Activated CD8-positive, alpha-beta memory T cell treated with anti-CD3 and anti-CD28 coated beads for 48 hours (primary cell): Measurements from ENCODE around the gene VAT1.
"Not testable (repeated sequence)": the region's sequence is repeated elsewhere in the genome, so short reads cannot be mapped to it uniquely, and the experiment has no call there.

Experiments
- DNase-seq, 3 experiments: peaks; one replicate each; pipeline ENCODE4 v3.0.0-alpha.2; 2020; ENCODE audit warnings: low read depth in 2 of 3, low spot score in 2 of 3

Gene VAT1

DNA sequence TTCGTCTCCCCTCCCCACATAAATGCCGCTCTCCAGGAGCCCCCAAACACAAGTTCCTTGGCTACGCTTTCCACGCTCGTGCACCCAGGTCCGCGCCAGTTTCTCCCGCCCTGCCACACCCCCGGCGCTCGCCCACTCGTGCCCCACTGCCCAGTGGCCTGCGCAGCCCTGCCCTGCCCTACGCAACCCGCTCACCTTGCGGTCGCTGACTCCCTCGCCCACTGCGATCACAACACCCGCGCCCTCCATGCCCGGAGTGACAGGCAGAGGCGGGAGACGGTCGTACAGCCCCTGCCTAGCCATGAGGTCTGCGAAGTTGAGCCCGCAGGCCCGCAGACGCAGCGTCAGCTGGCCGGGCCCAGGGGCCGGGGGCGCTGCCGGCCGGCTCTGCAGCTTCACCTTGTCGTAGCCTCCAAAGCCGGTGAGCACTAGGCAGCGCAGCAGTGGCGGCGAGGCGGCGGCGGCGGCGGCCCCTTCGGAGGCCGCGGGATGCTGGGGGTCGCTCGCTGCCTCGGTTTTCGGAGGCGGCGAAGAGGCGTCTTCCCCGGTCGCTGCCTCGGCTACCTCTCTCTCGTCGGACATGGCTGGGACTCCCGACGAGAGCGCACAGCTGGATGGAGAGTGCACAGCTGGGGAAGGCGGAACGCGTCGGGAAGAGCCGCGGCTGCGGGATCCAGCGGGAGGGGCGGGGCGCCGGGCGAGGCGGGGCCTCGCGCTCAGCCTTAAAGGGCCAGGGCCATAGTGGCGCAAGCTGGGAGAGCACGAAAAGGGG lies at the start of gene VAT1:
Gene VAT1 (minus strand): TSS at position 645 of the 772 bp plus-strand sequence. CDS start 63 bp downstream, at position 582.
- peak in 1 of 3 experiments; percentile 47 for DNase-seq

DNA sequence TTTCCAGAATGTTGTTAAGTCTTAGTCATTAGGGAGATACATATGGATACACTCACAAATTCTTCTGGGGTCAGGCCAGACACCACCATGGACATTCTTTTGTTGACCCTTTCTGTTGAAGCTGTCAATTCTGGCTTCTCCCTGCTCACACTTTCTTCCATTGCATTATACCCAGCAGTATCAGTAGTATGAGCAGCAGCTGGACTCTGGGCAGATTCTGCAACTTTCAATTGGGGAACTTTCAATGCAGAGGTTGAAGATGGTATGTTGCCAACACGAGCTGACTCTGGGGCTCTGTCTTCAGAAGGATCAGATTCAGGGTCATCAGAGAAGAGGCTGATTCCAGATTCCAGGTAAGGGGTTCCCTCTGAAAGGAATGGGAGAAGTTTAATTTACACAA lies 48.7 kb upstream of the VAT1 start:
- no peak for DNase-seq

DNA sequence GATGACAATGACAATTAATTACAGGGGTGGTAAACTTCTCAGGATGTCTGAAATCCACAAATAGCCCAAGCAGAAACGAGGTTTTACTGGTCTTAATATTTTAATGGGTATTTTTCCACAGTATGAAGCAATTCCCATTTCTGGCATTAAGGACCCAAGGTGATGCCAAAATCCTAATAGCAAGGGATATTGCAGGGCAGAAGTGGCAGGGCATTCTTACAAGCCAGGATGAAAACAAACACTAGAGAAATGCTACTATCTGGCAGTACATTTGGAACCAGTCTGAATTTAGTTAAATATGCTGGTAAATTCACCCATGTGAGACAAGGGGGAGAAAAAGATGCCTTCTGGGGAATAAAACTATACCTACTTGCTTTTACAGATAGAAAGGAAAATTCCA lies 48.1 kb upstream of the VAT1 start:
- DNase-seq, result no peak

DNA sequence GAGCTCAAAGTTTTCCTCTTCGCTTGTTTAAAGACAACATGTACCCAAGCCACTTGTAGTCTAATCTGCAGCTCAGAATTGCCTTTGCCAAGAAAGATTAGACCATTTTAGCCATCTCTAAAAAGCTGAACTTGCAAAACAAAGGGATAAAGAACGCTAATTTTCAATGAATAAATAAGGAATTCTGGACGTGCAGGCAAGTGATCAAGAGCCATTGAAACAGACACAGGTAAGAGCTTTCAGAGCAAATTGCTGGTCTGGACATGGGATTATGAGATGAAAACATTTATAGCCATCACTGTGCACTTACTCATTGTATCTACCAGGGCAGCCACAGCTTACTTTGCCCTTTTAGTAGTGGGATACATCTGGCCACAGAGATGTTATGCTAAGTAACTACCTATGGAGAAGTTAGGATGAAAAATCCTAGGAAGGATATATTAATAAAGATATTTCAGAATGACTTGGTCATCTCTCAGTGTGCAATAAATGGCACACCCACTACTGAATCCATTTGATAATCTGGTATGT lies 47.2 kb upstream of the VAT1 start:
- no peak for DNase-seq

DNA sequence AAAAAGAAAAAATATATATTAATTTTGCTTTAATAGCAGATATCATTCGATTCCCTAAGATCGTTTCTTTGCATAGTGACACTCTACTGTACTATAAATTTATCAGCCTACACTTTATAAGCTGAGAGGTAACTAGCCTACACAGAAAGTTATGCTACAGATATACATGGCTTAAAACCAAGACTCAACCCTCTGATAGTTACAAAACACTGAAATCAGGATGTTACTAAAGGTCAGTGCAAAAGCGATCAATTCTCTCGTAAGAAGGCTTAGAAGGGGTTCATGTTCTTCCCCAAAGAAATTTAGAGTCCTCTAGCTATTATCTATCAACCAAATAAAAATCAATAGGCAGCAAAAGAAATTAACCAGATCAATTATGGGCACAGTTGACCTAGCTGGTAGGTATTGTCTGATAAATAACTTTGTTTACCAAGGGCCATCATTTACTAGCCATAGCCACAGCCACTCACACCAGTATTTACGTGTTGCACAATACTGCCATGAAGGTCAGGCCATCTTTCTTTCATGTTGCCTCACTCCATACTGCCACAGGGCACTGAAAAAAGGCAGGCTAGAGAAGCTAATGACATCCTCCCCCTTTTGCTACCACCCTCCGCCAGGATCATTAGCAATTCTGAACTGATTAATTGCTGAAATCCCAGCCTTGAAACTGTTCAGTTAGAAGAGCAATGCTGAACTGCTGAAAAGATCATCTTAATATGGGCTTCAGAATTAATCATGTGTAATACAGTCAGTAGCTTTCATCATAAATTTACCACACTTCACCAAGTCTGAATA lies 46.6 kb upstream of the VAT1 start:
- DNase-seq, result no peak

DNA sequence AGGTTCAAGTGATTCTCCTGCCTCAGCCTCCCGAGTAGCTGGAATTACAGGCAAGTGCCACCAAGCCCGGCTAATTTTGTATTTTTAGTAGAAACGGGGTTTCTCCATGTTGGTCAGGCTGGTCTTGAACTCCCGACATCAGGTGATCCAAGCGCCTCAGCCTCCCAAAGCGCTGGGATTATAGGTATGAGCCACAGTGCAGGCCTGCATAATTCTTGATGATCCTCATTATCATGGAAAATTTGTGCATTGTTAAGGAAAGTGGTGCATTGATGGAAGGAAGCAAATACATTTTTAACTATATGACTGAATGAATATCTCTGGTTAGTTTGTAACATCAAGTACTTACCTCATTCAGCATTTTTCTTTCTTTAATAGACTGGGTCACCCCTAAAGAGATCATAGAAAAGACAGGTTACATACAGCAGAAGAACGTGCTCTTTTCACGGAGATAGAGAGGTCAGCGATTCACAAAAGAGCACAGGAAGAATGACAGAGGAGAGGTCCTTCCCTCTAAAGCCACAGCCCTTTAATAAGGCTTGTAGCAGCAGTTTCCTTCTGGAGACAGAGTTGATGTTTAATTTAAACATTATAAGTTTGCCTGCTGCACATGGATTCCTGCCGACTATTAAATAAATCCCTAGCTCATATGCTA lies 40.9 kb upstream of the VAT1 start:
- DNase-seq, result no peak

DNA sequence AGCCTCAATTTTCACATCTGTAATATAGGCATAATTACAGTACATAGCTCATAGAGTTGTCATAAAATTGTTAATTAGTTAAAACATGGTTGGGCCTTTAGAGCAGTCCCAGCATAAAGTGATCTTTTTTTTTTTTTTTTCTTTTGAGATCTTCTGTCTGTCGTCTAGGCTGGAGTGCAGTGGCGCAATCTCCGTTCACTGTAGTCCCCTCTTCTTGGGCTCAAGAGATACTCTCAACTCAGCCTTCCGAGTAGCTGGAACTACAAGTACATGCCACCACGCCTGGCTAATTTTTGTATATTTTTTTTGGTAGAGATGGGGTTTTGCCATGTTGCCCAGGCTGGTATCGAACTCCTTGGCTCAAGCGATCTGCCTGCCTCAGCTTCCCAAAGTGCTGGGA lies 33.9 kb upstream of the VAT1 start:
- DNase-seq, result no peak

DNA sequence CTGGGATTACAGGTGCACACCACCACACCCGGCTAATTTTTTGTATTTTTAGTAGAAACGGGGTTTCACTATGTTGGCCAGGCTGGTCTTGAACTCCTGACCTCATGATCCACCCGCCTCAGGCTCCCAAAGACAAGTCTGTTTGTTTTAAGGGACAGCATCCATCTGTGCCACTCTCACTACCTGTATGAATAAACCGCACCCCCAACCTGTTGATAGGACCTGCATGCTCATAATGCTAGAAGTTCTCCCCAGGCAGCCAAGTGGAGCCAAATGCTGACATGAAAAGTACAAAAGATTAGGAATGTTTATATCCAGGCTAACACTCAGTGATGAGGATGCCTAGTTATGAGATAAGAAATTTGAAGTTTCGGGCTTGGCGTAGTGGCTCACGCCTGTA lies 30.8 kb upstream of the VAT1 start:
- not testable (repeated sequence) for DNase-seq

DNA sequence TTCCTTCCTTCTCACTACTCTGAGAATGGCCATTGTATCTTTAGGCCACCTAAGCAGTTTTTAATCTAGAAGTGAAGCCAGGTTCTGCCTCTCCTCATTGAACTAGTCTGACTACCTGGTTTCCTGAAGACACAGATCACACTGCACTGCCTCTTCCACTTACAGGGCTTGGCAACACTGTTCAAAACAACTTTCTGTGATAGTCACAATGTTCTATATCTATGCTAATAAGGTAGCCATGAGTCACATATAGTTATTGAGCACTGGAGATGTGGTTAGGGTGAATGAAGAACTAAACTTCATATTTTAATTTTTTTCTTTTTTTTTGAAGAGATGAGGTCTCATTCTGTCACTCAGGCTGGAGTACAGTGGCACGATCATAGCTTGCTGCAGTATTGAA lies 29.8 kb upstream of the VAT1 start:
- no peak for DNase-seq

DNA sequence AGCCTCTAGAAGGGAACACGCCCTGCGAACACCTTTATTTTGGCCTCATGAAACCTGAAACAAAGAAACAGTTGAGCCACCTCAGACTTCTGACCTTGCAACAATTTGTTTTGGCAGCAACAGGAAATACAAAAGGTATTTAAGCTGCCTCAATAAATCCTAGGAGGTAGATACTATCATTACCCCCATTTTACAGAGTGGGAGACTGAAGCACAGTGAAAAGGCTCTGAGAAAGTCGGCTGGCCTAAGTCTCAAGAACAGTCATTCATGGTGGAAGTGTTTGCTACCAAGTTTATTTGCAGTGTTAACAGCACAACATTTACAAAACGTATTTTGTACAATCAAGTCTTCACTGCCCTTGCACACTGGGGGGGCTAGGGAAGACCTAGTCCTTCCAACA lies 21.8 kb upstream of the VAT1 start:
- no peak for DNase-seq

DNA sequence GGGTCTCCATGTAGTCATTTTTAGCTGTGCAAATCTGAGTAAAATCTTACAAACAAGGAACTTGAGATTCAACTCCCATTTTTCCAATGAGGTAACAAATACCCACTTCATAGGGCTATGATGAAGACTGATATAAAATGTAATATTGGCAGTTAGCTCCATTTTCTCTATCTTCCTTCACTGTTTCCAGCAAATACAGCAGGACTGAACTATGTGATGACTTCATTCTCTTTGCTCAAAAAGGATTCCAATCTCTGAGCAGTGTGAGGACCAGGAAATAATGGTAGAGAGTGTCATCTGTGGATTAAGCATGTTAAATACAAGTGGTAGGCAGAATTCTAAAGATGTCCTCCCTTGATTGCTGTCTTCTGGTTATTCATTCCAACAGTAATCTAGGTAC lies 21.1 kb upstream of the VAT1 start:
- DNase-seq, result no peak

DNA sequence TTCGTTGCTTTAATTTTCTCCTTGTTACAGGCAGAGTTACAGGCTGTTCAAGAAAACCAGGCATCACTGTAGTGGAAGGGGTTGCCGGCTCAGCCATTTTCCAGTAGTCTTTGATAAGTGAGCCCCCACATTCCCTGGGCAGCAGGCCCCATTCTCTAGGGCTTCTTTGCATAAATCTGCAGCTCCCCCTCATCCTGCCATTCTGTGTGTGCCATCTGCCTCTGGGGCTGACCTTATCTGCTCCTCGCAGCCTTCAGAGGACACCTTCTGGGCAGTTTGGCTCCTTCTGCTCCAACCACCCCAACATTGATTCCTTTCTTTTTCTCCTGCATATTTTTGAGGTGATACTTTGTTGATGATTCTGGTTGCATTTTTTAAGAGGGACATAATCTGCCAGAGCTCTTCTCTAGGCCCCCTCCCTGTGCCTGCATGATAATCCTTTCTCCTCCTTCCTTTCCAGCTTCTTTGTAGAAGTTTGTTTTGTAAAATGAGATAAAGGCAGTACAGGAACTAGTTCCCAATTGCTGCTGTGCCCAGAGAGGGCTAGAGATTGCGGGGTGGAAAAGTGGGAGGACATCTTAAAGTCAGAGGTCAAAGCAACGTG lies 19.9 kb upstream of the VAT1 start:
- no peak for DNase-seq

DNA sequence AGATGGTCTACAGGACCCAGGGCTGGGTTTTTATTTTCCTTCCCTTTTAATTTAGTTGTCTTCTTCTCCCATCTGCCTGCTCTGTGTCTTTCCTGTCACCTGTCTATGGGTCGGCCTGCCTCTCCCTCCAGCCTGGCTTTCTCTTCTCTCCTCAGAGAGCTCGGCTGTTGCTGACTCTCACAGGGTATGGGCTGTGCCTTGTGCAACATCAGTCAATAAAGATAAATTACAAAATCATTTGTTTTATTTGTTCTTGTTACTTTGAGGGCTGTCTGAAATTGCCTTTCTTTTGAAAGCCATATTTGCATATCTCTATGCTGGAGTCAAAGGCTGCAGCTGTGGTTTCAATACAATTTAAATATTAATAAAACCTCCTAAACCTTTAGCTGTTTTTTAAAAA lies 18.5 kb upstream of the VAT1 start:
- no peak for DNase-seq

DNA sequence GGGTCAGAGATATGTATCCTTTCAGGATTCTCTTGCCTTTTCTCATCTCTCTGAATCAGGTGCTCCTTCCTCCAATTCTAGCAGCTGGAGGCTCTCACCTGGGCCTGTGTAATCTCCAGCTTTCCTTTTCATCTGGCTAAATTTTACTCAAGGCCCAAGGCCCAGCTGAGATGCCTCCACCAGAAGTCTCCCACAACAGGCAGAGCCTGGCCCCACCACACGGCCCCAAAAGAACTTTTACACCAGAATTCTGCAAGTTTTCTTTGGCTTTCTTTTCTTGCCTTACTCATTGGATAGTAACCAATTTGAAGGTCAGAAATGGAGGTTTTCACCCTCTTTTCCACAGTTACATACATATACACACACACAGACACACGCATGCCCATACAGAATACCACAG lies 17.5 kb upstream of the VAT1 start:
- no peak for DNase-seq

DNA sequence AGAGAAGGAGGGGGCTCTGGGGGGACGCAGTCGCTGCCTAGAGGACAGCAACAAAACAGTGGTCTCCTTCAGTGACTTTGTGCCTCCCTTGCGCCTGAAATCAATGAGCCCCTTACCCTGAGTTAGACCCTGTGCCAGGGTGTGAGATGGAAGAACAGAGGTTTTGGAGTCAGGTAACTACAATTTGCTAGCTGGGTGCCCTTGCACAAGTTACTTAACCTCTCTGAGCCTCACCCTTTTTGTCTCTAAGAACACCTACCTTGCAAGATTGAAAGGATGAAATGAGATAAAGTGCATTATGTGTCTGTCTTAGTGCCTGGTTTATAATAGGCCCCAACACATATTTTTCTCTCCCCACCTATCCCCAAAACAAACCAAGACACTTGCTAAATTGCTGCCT lies 12.7 kb upstream of the VAT1 start:
- no peak for DNase-seq

DNA sequence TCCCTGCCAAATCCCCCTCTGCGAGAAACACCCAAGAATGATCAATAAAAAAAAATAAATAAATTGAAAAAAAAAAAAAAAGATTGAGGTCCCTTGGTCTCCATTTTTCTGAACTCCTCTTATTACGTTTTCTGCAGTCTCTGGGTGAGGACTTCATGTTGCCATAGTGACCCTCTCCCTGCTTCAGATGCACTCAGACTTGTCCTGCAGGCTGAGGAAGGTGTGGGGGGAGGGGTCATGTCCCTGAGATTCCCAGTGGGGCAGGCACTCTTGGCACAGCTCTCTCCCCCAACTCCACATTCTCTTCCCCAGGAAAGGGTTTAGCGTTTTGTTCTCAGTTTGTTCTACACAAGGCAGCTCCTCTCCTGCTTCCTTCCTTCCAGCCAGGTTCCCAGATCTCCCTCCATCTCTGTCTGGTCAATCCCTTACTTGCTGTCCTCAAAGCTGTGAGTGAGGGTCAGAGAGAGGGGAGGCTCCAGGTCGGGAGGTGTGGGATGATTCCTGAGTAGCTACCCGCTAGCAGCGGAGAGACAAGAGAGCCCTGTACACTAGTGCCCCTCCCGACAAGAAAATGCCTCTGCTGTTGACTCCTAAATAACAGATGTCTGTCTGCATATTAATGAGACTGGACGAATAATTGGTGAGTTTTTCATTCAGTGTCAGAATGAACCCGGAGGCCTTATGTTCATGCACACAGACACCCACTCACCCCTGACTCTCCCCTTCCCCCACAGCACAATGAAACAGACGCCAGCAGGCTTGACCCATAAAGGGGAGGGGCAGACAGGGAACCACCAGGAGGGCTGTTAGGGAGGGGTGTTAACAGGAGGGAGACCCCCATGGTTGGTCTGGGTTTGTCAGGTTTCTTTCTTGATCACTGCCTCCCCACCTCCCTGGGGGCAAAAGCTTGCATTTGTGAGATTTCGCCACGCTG lies 12.0 kb upstream of the VAT1 start:
- DNase-seq, result no peak

DNA sequence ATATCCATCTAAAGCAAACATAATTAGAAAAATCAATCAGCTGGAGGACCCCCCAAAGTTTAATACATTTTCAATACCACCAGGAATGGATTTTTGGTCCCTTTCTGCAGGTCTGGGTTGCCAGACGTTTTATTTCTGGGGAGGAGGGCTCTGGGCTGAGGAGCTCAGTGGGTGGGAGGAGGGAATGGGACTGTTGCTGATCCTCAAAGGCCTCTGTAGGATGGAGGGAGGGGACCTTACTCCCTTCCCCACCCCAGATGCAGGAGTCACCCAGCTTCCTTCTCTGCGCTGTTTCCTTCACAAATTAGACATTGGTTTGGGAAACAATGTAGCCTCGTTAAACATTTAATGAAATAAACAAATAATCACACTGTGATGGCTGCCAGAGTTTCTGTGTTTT lies 9.5 kb upstream of the VAT1 start:
- no peak for DNase-seq

DNA sequence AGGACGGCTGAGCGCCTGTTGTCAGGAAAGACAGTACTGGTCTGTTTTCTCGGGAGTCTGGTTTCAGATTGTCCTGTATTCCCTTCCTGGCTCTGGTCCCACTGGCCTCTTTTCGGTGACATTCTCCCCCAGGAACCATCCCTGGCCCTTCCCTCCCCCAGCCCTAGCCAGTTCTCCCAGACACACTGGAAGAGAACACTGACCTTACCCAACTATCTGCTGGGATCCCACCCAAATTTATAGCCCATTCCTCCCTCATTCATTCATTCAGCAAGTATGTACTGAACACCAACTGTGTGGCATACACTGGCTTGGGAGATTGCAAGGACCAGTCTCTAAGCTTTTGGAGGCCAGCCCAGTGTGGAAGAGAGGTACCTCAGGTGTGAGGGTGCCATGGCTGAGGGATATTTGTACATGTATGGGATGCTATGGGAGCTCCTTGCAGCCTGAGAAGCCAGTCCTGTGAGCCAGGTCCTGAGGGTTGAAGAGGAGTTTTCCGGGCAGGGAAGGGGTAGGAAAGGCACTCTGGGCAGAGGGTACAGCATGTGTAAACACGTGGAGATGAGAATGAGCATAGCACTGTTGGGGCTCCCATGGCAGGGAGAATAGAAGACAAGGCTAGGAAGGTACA lies 8.1 kb upstream of the VAT1 start:
- no peak for DNase-seq

DNA sequence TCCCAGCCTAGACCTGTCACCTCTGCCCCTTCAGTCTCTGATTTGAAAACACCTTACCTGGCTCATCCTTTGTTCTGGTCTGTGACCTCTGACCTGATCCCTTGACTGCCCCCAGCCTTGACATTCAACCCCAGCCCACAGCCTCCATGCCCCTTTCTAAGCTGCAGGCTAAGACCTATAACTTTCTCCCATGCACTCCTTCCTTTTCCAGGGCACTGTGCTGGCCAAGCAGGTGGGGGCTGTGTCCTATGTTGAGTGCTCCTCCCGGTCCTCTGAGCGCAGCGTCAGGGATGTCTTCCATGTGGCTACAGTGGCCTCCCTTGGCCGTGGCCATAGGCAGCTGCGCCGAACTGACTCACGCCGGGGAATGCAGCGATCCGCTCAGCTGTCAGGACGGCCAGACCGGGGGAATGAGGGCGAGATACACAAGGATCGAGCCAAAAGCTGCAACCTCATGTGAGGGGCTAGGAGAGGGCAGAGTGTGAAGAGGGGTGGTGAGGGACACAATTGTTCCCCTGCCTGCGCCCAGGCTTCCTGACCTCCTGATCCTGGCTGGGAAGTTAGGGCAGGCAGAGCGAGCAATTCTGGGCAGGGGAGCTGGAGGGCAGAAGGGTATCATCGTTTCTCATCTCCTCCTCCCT lies 6.2 kb upstream of the VAT1 start:
- DNase-seq, result no peak
